ENCODE data around the gene PWP1.

The PWP1 gene

GRCh38 chr12:107685360-107686248, at the start of gene PWP1:
Gene PWP1 (plus strand): TSS chr12:107685799. CDS start chr12:107685900, 101 bp downstream.
- peak; percentile 92 to 94 for DNase-seq

- no peak for DNase-seq
These were observed 44.4 kb upstream of the PWP1 start for GRCh38 chr12:107641154-107641553.

- DNase-seq = no peak
These were observed 43.4 kb upstream of the PWP1 start for GRCh38 chr12:107642240-107642639.

DNA sequence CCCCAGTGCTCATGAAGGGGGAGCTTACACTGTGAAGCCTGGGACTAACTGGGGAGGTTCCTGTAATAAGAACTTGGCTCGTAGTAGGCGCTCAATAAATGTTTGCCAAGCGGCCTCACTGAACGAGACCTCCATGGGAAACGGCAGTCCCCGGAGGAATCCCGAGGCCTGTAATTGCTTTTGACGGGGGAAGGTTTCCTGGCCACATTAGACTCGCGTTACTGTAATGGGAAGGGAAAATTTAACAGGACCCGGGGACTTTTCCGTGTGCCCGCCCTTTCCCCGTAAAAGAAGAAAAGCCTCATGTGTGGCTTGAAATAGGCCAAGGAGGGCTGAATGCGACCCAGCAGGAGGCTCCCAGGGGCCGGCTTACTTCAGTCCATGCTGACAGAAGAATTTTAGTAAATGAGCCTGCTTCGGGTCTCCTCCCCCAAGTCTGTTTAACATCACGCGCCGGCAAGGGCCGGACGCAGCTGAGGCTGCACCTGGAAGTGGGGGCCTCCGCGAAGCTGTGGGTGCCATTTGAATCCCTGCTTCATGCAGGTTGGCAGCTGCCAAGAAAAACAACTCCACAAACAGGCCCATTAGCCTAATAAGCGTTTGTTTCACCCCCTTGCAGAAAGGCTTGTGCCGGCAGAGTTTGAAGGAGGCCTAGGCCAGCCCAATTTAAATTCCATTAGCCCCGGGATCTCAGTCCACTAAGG, 39.8 kb upstream of the PWP1 start:
- DNase-seq = no peak

GRCh38 chr12:107646436-107646835, 39.2 kb upstream of the PWP1 start:
- no peak for DNase-seq

- no peak for DNase-seq
These were observed 35.9 kb upstream of the PWP1 start for GRCh38 chr12:107649661-107650061.

DNA sequence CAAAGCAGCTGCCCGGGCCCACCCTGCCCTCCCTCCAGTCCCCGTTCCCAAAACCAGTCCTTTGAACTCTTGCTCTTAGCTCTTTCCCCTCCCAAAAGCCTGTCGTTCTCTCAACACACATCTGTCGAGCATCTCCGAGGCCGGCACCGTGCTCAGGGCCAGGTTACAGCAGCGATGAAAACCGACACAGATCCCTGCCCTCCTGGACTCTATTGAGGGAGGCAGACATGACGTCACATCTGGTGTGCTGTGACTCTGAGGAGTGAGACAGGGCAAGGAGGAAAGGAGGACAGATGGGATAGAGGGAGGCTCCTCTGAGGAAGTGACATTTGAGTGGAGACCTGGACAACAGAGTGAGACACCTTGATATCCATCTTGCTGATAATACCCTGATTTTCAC, 34.6 kb upstream of the PWP1 start:
- no peak for DNase-seq

GRCh38 chr12:107651571-107652449, 33.8 kb upstream of the PWP1 start:
- no peak for DNase-seq

GRCh38 chr12:107653519-107653918, 32.1 kb upstream of the PWP1 start:
- no peak for DNase-seq

DNA sequence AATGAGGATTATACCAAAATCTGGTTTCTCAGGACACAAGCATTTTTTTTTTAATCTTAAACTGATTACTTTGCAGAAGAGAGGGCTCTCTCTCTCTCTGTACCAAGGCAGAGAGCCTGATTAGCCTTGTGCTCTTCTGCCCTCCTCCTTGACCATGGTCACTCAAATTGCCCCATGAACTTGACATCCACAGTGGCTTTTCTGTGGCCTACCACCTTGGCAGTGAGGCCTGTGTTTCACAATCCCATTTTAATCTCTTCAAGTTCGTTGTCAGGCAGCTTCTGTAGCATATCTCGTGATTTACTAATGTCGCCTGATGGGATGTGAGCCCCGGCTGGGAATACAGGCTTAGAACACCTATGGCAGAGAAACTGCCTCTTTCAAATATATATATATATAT, 30.7 kb upstream of the PWP1 start:
- no peak for DNase-seq

DNA sequence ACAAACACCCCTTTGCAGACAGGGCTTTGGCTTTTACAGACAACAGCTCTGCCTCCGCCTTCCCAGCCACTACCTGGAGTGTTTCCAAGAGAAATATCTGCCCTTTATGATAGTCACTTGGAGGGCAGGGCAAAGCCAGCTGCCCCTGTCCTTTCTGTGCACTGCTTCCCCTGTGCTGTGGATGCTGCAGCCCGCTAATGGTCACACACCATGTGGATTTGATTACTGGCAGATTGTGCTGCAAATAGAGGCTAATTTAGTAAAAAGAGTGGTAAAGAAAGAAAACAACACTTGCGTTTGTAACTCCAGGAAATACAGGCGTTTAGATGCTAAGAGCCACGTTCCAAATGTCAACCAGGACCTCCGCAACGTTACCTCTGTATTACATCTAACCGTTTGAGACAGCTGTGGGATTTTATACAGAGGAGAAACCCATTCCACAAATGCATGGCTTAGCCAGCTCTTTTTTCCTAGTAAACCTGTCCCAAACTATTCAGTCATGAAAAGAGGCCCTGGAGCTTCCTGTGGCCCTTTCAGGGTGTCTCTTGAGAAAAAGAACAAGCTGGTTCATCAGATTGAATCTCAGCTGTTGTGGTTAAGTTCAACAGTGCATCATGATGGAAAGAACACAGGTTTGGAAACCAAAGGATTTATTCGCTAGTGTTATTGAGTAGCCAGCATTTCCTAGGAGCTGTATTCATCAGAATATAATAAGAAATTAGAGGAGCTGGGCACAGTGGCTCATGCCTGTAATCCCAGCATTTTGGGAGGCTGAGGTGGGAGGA, 30.1 kb upstream of the PWP1 start:
- no peak for DNase-seq

- DNase-seq = no peak
These were observed 29.3 kb upstream of the PWP1 start for GRCh38 chr12:107656302-107656701.

DNA sequence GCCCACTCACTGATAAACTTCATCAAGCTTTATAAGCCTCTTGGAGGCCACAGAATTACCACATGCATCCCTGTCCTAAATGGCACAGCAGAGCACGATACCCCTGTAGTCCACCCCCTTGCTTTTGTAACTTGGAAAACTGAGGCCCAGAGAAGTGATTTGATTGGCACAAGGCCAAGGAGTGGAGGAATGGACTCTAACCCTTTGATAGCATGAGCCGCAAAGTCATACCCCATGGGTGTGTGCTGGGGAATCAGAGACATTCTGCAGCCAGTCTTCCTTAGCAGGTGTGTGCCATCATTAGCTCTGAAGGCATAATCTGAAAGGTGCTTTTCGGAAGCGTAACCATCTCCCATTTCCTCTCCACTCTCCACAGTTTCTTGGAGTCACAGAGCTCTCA, 28.5 kb upstream of the PWP1 start:
- DNase-seq = no peak

DNA sequence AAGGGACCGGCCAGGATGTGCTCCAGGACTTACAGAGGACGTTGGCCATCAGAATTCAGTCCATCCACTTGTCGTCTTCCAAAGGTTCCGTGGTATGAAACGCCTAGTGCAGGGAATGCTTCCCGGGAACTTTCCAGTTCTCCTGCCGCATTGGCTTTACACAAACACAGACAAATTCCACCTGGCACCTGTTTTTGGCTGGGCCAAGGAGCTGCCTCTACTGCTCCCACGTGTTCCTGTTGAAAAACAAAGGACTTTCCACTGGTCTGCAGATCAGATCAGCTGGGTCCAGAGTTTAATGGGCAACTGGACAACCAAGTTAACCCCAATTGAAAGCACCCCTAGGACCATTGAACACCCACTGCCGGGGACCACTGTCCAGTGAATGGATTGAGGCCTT, 28.0 kb upstream of the PWP1 start:
- no peak for DNase-seq

- DNase-seq = no peak
These were observed 25.4 kb upstream of the PWP1 start for GRCh38 chr12:107660235-107660634.

GRCh38 chr12:107660861-107661415, 24.7 kb upstream of the PWP1 start:
- no peak for DNase-seq

- no peak for DNase-seq
These were observed 23.8 kb upstream of the PWP1 start for GRCh38 chr12:107661830-107662229.

DNA sequence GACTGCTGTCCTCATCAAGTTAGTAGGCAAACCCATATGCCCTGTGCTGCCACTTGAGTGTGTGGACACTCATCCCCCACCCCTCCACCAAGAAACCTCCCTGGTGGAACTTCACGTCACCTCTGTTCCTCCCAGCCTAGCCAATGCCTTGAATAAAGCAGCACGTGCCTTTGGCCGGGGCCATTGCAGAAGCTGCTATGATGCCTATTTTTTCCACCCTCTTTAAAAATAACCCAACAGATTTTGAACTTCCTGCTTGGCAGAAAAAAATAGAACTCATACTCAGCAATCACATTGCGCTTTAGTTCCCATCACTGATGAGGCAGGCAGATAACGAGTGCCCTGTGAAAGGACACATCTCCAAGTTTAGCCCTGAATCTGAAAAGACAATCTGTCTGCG, 23.1 kb upstream of the PWP1 start:
- no peak for DNase-seq

GRCh38 chr12:107663277-107663676, 22.3 kb upstream of the PWP1 start:
- no peak for DNase-seq

- DNase-seq = no peak
These were observed 19.6 kb upstream of the PWP1 start for GRCh38 chr12:107666009-107666408.

DNA sequence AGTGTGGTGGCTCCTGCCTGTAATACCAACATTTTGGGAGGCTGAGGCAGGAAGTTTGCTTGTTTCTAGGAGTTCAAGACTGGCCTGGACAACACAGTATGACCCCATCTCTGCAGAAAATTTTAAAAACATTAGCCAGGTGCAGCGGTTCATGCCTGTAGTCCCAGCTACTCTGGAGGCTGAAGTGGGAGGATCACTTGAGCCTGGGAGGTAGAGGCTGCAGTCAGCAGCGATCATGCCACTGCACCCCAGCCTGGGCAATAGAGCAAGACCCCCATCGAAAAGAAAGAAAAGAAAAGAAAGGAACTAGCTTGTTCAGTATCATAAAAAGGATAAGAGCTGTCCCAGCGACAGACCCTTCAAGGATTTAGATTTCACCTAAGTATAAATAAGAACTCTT, 18.1 kb upstream of the PWP1 start:
- no peak for DNase-seq

Measured in activated CD4-positive, alpha-beta T cell treated with anti-CD3 and anti-CD28 coated beads, Interleukin-2, amount 50 U/mL, for 4 hours (primary cell).